Neural cell (in vitro differentiated cells): ENCODE data around the gene GRM5. TPM values are rescaled to one million over a fixed set of nuclear protein-coding genes. Genes with fewer than 3 reads are reported as not detected.

Source experiments
- H2AFZ ChIP-seq: fragments of 200-600, 300-800 bp; sonication (generic), shearing (Covaris generic); 2 replicates; pipeline ENCODE4 v1.6.0; 2014; ENCODE audit warnings: low read depth, mild to moderate bottlenecking, antibody characterized with exemption, low read length, moderate library complexity
- H3F3A ChIP-seq: fragments of 200-600 bp; shearing (Covaris generic); 2 replicates; pipeline ENCODE4 v1.6.1; 2016; ENCODE audit warnings: mild to moderate bottlenecking, moderate library complexity, mixed read lengths, antibody characterized with exemption, low read length; ENCODE audit not compliant: insufficient read depth, poor library complexity, severe bottlenecking
- H3K27ac ChIP-seq: fragments of 200-600, 300-800 bp; sonication (generic), shearing (Covaris generic); 2 replicates; pipeline ENCODE4 v1.5.1; 2014; ENCODE audit warnings: mild to moderate bottlenecking, low read length, moderate library complexity
- H3K27me3 ChIP-seq: fragments of 300-800, 200-600 bp; sonication (generic), shearing (Covaris generic); 2 replicates; pipeline ENCODE4 v1.6.0; 2014; ENCODE audit warnings: mild to moderate bottlenecking, low read depth, low read length, moderate library complexity; ENCODE audit not compliant: insufficient read depth
- H3K36me3 ChIP-seq: fragments of 300-800, 200-600 bp; sonication (generic), shearing (Covaris generic); 2 replicates; pipeline ENCODE4 v1.5.1; 2014; ENCODE audit warnings: mild to moderate bottlenecking, antibody characterized with exemption, low read length, moderate library complexity; ENCODE audit not compliant: insufficient read depth
- H3K4me2 ChIP-seq: fragments of 300-800, 200-600 bp; sonication (generic), shearing (Covaris generic); 2 replicates; pipeline ENCODE4 v1.6.0; 2014; ENCODE audit warnings: mild to moderate bottlenecking, low read length
- H3K4me3 ChIP-seq: fragments of 300-800, 200-600 bp; sonication (generic), shearing (Covaris generic); 2 replicates; pipeline ENCODE4 v1.5.1; 2014; ENCODE audit warnings: mild to moderate bottlenecking, low read length, moderate library complexity
- H3K79me2 ChIP-seq: fragments of 200-600 bp; shearing (Covaris generic); replicated peaks from 2 replicates; pipeline ENCODE4 v1.6.0; 2014; ENCODE audit warnings: mild to moderate bottlenecking, low read length, moderate library complexity; ENCODE audit not compliant: insufficient read depth
- H3K9ac ChIP-seq: fragments of 300-800, 200-600 bp; sonication (generic), shearing (Covaris generic); 2 replicates; pipeline ENCODE4 v1.6.1; 2016; ENCODE audit warnings: mild to moderate bottlenecking, low read length, mixed read lengths
- H3K9me2 ChIP-seq: fragments of 200-600 bp; shearing (Covaris generic); 2 replicates; pipeline ENCODE4 v1.6.1; 2016; ENCODE audit warnings: mild to moderate bottlenecking, low read length, mixed read lengths; ENCODE audit not compliant: insufficient read depth
- H3K9me3 ChIP-seq: fragments of 200-600, 300-800 bp; sonication (generic), shearing (Covaris generic); 2 replicates; pipeline ENCODE4 v1.6.1; 2016; ENCODE audit warnings: mild to moderate bottlenecking, mixed run types, low read length, moderate library complexity, mixed read lengths
- H4K20me1 ChIP-seq: fragments of 200-600 bp; shearing (Covaris generic); 2 replicates; pipeline ENCODE4 v1.6.1; 2016; ENCODE audit warnings: mild to moderate bottlenecking, mixed run types; ENCODE audit not compliant: insufficient read depth
- EP300 ChIP-seq: fragments of 450-650 bp; conservative IDR thresholded peaks from 2 replicates; pipeline ENCODE4 v1.6.1; 2014; ENCODE audit warnings: antibody characterized with exemption, mild to moderate bottlenecking, moderate library complexity; ENCODE audit not compliant: poor library complexity, severe bottlenecking
- EZH2 ChIP-seq: fragments of 200-600, 300-800 bp; shearing (Covaris generic), sonication (generic); IDR thresholded peaks from 2 replicates; pipeline ENCODE4 v1.6.1; 2014; ENCODE audit warnings: antibody characterized with exemption, low read length, borderline replicate concordance, mild to moderate bottlenecking; ENCODE audit not compliant: insufficient read depth, poor library complexity, severe bottlenecking
- MXI1 ChIP-seq: fragments of 450-650 bp; conservative IDR thresholded peaks from 2 replicates; pipeline ENCODE4 v1.6.1; 2014; ENCODE audit warnings: antibody characterized with exemption, mild to moderate bottlenecking; ENCODE audit not compliant: poor library complexity, severe bottlenecking
- POLR2AphosphoS5 ChIP-seq: IDR thresholded peaks from 2 replicates; pipeline ENCODE4 v1.6.1; 2012
- RAD21 ChIP-seq: fragments of 450-650 bp; conservative IDR thresholded peaks from 2 replicates; pipeline ENCODE4 v1.6.1; 2014; ENCODE audit warnings: antibody characterized with exemption, mild to moderate bottlenecking, moderate library complexity
- SMC3 ChIP-seq: fragments of 450-650 bp; conservative IDR thresholded peaks from 2 replicates; pipeline ENCODE4 v1.6.1; 2014; ENCODE audit warnings: antibody characterized with exemption, mild to moderate bottlenecking, moderate library complexity; ENCODE audit not compliant: poor library complexity
- TAF1 ChIP-seq: IDR thresholded peaks from 2 replicates; pipeline ENCODE4 v1.6.1; 2012; ENCODE audit warnings: low read depth
- polyA plus RNA-seq: library from polyadenylated mRNA; depleted of rRNA; stranded (reverse); fragments of >200 nt; gene quantifications from 2 replicates; pipeline ENCODE4 v1.2.3, GENCODE V29; 2014
- TF ChIP-seq, protein P1 (sequence below): IDR thresholded peaks from 2 replicates; pipeline ENCODE4 v1.6.1; 2012; ENCODE audit warnings: borderline replicate concordance
- TF ChIP-seq, protein P2 (sequence below): fragments of 450-650 bp; IDR thresholded peaks from 2 replicates; pipeline ENCODE4 v1.5.1; 2014; ENCODE audit warnings: antibody characterized with exemption, mild to moderate bottlenecking, moderate library complexity; ENCODE audit not compliant: poor library complexity, severe bottlenecking

Gene GRM5
- polyA plus RNA-seq, 1 donor from 2014 or later = 11.8 TPM

GRCh38 chr11:88790182-88790581, 275.6 kb downstream of the GRM5 start:
- Histone ChIP-seq H2AFZ (no peak overlapping the region), H3K4me2 (no peak overlapping the region), H3K36me3 (no peaks in the 10 kb centered on the region), H3K9ac (no peak overlapping the region), H3K27me3 (no peaks in the 10 kb centered on the region), H4K20me1 (no peaks in the 10 kb centered on the region), H3K9me3 (no peaks in the 10 kb centered on the region), H3K79me2 (no peaks in the 10 kb centered on the region), H3K4me3 (no peak overlapping the region), H3K27ac (no peak overlapping the region), H3K9me2 (no peaks in the 10 kb centered on the region), H3F3A (no peaks in the 10 kb centered on the region)
- TF ChIP-seq SMC3 (no peak), MXI1 (no peak), EZH2 (no peak), EP300 (no peak), POLR2AphosphoS5 (no peak), TAF1 (no peak), RAD21 (no peak)
- TF ChIP-seq, protein P1, sequence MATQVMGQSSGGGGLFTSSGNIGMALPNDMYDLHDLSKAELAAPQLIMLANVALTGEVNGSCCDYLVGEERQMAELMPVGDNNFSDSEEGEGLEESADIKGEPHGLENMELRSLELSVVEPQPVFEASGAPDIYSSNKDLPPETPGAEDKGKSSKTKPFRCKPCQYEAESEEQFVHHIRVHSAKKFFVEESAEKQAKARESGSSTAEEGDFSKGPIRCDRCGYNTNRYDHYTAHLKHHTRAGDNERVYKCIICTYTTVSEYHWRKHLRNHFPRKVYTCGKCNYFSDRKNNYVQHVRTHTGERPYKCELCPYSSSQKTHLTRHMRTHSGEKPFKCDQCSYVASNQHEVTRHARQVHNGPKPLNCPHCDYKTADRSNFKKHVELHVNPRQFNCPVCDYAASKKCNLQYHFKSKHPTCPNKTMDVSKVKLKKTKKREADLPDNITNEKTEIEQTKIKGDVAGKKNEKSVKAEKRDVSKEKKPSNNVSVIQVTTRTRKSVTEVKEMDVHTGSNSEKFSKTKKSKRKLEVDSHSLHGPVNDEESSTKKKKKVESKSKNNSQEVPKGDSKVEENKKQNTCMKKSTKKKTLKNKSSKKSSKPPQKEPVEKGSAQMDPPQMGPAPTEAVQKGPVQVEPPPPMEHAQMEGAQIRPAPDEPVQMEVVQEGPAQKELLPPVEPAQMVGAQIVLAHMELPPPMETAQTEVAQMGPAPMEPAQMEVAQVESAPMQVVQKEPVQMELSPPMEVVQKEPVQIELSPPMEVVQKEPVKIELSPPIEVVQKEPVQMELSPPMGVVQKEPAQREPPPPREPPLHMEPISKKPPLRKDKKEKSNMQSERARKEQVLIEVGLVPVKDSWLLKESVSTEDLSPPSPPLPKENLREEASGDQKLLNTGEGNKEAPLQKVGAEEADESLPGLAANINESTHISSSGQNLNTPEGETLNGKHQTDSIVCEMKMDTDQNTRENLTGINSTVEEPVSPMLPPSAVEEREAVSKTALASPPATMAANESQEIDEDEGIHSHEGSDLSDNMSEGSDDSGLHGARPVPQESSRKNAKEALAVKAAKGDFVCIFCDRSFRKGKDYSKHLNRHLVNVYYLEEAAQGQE = no peak
- TF ChIP-seq, protein P2, sequence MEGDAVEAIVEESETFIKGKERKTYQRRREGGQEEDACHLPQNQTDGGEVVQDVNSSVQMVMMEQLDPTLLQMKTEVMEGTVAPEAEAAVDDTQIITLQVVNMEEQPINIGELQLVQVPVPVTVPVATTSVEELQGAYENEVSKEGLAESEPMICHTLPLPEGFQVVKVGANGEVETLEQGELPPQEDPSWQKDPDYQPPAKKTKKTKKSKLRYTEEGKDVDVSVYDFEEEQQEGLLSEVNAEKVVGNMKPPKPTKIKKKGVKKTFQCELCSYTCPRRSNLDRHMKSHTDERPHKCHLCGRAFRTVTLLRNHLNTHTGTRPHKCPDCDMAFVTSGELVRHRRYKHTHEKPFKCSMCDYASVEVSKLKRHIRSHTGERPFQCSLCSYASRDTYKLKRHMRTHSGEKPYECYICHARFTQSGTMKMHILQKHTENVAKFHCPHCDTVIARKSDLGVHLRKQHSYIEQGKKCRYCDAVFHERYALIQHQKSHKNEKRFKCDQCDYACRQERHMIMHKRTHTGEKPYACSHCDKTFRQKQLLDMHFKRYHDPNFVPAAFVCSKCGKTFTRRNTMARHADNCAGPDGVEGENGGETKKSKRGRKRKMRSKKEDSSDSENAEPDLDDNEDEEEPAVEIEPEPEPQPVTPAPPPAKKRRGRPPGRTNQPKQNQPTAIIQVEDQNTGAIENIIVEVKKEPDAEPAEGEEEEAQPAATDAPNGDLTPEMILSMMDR = no peak

DNA sequence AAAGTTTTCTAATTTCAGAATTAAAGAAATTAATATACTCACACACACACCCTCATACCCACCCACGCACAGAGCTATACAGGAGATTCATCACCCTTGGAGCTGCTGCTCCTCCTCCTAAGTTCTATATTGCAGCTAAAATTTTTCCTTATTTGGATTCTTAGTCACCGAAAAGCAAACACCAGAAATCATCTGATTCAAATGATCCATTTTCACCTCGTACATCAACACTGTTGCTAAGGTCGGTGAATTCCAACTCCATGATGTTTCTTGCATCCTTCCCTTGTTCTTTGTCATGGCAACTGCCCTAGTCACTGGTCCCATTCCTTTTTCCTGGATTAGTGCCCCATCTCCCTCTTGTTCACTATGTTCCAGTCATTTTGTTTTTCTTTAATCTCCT, 286.2 kb downstream of the GRM5 start:
- Histone ChIP-seq H3K4me3 (no peak overlapping the region), H3K27ac (no peak overlapping the region), H3K9me3 (no peaks in the 10 kb centered on the region), H4K20me1 (no peaks in the 10 kb centered on the region), H2AFZ (no peak overlapping the region), H3K4me2 (no peak overlapping the region), H3K9me2 (no peaks in the 10 kb centered on the region), H3K79me2 (no peaks in the 10 kb centered on the region), H3K9ac (no peak overlapping the region), H3F3A (no peaks in the 10 kb centered on the region), H3K27me3 (no peaks in the 10 kb centered on the region), H3K36me3 (no peaks in the 10 kb centered on the region)
- TF ChIP-seq, protein P1 = no peak
- TF ChIP-seq EP300 = no peak
- TF ChIP-seq MXI1 = no peak
- TF ChIP-seq RAD21 = no peak
- no peak for TF ChIP-seq POLR2AphosphoS5
- TF ChIP-seq TAF1 = no peak
- TF ChIP-seq, protein P2 = no peak
